Retinal pigment epithelial cell (primary cell): ENCODE data around the gene LRP3.

Experiments
- DNase-seq: peaks from one replicate; pipeline ENCODE4 v3.0.0-alpha.2; 2010; ENCODE audit warnings: low read depth
- H3K4me3 ChIP-seq: 2 replicates; pipeline ENCODE4 v1.5.1; 2011; ENCODE audit warnings: mild to moderate bottlenecking, low read length, control low read depth, moderate library complexity
- CTCF ChIP-seq: conservative IDR thresholded peaks from 2 replicates; pipeline ENCODE4 v1.5.1; 2011; ENCODE audit warnings: low read depth, low read length, control low read depth, inconsistent platforms

Gene LRP3

DNA sequence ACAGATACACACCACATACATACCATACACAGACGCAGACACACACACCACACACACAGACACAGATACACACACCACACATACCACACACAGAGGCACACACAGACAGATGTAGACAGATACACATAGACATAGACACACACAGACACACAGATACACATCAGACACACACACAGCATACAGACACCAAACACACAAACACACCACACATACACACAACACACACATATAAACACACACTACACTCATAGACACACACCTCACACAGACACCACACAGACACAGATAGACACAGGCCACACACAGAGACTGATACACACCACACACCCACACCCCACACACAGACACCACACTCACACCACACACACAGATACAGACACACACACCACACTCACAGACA, 56.4 kb downstream of the LRP3 start:
- no peak for DNase-seq
- no peak for TF ChIP-seq CTCF
- H3K4me3 ChIP-seq: no peak overlapping the region

DNA sequence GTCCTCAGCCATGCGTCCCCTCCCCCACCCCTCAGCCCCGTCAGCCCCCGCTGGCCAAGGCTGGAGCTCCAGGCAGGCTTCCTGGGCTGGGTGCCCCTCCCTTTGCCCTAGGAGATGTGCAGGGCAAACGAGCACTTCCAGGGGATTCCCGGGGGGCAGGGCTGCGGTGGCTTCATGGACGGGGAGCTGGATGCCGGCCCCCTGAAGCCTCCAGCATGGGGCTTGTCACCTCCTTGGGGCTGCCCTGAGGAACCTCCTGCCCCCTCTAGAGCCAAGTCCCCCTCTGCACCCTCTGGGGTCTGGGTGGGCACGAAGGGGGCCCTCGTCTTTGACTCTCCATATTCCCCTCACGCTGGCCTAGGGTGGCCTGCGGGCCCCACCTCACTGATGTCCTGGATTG, 56.9 kb downstream of the LRP3 start:
- no peak for DNase-seq
- no peak overlapping the region for H3K4me3 ChIP-seq
- no peak for TF ChIP-seq CTCF

DNA sequence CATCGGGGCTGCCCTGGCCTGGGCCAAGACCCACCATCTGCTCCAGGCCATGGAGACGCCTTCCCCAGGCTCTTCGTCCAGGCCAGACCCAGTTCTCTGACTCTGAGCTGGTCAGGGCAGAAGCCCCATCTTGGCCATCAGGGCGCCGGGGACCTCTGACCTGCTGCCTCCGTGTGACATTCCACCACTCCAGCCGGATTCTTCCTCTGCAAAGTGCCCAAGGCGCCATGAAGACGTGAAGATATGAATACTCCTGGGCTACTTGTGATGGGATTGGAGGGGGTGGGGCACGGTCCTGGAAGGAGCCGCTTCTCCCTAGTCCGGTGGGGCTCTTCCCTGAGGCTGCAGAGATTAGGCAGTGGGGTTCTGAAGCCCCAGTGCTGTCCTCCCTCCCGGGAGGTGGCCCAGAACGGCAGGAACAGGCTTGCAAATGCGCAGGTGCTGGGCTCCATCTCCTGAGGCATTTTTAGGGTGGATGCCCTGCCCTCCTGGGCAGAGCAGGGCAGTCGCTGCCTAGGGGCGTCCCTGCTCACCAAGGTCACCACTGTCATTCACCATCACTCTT, 57.5 kb downstream of the LRP3 start:
- no peak for TF ChIP-seq CTCF

DNA sequence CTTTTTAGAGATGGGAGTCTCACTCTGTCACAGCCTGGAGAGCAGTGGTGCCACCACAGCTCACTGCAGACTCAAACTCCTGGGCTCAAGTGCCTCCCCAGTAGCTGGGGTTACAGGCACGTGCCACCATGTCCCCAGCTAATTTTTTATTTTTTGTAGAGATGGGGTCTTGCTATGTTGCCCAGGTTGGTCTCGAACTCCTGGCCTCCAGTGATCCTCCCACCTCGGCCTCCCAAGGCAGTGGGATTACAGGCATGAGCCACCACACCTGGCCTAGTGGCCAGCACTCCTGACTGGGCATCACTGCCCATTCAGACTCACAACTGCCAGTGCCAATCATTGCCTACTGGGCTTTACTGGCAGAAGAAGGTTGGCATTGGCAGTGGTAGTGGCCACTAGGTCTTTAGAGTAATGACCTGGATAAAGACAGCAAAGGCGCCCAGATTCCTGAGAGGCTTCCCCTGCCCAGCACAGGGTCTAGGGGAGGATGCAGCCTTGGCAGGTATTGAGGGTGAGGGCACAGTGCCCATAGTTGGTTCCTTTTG, 58.4 kb downstream of the LRP3 start:
- no peak for TF ChIP-seq CTCF
- no peak for DNase-seq
- H3K4me3 ChIP-seq: no peak overlapping the region

More for the DNA sequence above, 57.5 kb downstream of the LRP3 start:
- H3K4me3 ChIP-seq: no peak overlapping the region
- DNase-seq: no peak

DNA sequence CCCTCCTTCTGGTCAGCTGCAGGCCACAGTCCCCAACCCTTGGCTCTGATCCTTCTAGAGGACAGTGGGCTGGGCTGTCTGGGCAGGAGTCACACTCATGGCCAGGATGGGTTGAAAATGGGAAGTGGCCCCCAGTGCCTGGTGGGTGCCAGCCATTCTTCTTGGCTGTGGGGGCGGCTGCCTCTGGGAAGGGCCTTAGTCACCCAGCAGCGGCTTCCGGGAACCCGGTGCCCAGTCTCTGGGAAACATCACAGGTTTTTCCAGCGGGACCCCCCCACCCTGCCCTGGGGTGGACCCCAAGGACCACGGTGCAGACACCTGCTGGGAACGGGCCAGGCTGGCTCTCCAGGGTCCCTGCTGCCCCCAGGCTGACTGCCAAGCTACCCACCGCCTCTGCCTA, 58.8 kb downstream of the LRP3 start:
- no peak for TF ChIP-seq CTCF
- no peak overlapping the region for H3K4me3 ChIP-seq
- DNase-seq: no peak

- no peak for DNase-seq
- TF ChIP-seq CTCF: no peak
- H3K4me3 ChIP-seq: no peak overlapping the region
Observed at GRCh38 chr19:33254245-33254824, 60.2 kb downstream of the LRP3 start.

- no peak overlapping the region for H3K4me3 ChIP-seq
- no peak for TF ChIP-seq CTCF
- DNase-seq: no peak
Observed at GRCh38 chr19:33255781-33256180, 61.7 kb downstream of the LRP3 start.
